HG02852 (cell line): ENCODE results near the gene DOCK10.

Experiments
- ATAC-seq: cut with Tn5 transposase; IDR thresholded peaks from one replicate; pipeline ENCODE4 v1.9.1; 2021; ENCODE audit warnings: mild to moderate bottlenecking, moderate library complexity; ENCODE audit not compliant: unreplicated experiment

Gene DOCK10

DNA sequence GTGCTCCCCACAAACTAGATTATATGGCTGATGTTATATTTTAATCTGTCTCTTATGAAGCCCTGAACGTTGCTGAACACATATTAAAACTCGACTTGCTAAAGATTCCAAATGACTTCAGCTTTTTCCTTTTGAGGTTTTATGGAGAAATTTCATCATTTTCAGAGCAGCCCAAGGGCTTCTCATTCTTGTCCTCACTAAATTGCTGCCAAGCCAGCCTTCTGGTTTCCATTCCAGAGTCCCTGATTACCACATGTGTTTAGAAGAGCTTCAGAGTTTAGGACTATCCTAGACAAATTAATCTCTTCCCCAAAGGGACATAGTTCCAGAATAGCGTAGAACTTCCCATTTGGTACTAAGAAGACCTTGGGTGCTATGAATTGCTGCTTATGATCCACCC lies 248.3 kb downstream of the DOCK10 start:
- no peak for ATAC-seq

DNA sequence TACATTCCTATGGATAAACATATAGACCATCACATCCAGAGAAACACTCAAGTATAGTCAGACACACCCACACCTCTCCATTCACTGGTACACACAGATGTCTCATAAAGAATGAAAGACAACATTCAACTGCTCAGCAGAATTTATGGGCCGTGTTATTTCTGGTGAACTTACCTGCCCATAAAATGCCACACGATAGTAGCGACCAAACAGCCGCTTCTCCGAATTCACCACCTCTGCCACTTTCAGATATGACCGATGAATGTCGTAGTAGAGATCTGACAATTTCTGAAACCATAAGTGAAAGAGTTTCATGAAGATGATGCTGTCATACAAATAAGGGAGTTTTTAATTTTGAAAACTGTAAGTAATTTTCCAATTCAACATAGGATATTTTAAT lies 255.4 kb downstream of the DOCK10 start:
- ATAC-seq = no peak

- no peak for ATAC-seq
Observed at GRCh38 chr2:224781400-224781799, 260.9 kb downstream of the DOCK10 start.

DNA sequence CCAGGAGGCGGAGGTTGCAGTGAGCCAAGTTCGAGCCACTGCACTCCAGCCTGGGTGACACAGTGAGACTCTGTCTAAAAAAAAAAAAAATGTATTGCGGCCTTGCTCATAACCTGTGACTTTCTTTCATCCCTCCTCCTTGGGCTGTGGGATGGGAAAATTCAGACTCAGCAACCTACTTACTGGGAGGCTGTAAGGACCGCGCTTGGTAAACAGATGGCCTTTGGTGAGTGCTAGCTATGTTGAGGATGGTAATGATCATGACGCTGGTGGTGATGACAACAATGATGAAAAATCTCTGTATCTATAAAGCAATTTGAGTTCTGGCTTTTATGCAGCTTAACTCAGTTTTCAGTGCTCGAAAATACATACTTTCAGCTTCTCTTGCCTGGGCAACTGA lies 261.4 kb downstream of the DOCK10 start:
- ATAC-seq = no peak

DNA sequence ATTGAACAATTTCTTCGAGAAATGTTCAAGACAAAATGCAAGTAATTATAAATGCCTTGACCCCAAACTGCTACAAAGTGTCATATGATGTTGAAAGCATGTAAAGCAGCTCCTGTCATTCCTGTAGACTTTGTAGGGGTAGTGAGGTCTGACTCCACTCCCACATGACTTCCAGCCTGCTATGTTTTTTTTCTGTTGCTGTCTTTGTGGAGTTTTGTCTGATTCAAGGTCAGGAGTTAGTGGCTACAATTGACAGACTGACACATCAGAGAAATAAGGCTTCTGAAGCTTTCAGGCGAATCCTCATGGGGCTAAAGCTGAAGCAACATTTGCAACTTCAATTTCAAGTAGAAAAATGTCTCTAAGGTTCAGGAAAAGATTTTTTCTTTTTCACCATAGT lies 262.2 kb downstream of the DOCK10 start:
- no peak for ATAC-seq

- ATAC-seq = no peak
Observed at GRCh38 chr2:224778474-224778877, 263.8 kb downstream of the DOCK10 start.

GRCh38 chr2:224777559-224777930 lies 264.7 kb downstream of the DOCK10 start:
- no peak for ATAC-seq

DNA sequence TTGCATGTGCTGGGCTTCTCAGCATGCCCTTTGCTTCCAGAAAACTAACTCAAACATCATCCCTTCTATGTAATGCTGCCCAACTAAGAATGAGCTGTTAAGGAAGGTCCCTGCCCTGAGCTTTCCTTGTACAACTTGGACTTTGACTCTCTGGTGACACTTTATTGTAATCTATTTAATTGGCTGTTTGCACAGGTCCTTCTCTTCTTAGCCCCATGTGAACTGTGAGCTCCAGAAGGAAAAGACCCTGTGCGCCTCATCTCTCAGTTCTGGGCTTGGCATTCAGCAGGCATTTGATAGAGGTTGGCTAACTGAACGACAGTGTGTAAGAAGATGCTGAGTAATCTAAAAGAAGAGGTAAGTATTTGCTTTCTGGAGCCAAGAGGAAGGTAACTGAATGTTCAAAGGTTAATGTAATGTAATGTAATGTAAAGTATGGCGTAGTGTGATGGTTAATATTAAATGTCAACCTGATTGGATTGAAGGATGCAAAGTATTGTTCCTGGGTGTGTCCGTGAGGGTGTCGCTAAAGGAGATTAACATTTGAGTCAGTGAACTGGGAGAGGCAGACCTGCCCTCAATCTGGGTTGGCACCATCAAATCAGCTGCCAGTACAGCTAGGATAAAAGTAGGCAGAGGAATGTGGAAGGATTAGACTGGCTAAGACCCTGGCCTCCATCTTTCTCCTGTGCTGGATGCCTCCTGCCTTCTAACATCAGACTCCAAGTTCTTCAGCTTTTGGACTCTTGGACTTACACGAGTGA lies 265.3 kb downstream of the DOCK10 start:
- ATAC-seq = no peak

GRCh38 chr2:224775647-224776046 lies 266.6 kb downstream of the DOCK10 start:
- ATAC-seq = no peak

- no peak for ATAC-seq
Observed at GRCh38 chr2:224774735-224775134, 267.5 kb downstream of the DOCK10 start.

DNA sequence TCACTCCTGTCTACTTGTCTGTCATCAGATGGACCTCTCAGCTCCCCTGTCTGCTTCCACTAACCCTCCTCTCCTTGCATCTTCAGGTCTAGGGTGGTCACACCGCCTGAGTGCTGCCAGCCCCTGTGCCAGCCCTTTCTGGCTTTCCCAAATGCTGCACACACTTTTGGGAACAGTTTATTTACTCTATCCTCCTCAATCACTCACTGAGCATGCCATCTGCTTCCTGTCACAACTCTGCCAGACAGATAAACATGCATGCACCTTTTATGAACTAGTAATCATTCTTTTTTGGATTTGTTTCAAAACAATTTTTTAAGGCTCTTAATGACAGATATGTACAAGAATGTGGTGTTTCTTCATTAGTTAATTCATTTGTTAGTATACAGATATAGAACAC lies 269.8 kb downstream of the DOCK10 start:
- ATAC-seq = no peak

DNA sequence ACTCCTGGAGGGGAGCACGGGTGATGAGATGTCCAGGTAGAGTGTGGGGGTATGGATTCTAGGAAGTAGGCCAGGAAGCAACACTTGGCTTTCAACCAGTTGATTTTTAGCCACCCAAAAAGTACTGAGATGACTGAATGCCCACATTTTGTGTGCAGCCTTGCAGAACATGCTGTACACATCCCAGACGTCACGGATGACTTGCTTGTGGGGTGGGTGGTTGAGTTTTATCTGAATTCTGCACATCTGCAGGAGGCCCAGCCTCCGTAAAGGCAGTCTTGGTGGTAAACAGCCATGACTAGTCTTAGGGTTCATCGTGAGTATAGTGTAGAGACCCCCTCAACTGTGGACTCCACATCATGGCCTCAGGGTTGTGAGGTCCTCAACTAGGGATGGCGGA lies 272.8 kb downstream of the DOCK10 start:
- ATAC-seq = peak; percentile 41

GRCh38 chr2:224764565-224765236 lies 277.6 kb downstream of the DOCK10 start:
- ATAC-seq = peak; percentile 72

DNA sequence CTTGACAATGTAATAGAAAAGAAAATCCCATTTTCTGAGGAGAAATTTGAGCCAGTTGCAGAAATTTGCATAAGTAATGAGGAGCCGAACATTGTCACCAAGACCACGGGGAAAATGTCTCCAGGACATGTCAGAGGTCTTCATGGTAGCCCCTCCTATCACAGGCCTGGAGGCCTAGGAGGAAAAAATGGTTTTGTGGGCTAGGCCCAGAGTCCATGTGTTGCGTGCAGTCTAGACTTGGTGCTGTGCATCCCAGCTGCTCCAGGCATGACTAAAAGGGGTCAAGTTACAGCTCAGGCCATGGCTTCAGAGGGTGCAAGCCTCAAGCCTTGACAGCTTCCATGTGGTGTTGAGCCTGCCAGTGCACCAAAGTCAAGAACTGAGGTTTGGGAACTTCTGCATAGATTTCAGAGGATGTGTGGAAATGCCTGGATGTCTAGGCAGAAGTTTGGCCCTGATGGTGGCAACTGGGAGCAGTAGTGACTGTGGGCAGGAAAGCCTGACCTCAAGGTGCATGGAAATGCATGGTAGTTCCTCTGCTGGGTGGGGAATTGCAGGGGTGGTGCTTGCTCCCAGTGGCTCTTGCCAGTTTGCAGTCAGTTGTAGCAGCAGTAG lies 284.2 kb downstream of the DOCK10 start:
- ATAC-seq = no peak

DNA sequence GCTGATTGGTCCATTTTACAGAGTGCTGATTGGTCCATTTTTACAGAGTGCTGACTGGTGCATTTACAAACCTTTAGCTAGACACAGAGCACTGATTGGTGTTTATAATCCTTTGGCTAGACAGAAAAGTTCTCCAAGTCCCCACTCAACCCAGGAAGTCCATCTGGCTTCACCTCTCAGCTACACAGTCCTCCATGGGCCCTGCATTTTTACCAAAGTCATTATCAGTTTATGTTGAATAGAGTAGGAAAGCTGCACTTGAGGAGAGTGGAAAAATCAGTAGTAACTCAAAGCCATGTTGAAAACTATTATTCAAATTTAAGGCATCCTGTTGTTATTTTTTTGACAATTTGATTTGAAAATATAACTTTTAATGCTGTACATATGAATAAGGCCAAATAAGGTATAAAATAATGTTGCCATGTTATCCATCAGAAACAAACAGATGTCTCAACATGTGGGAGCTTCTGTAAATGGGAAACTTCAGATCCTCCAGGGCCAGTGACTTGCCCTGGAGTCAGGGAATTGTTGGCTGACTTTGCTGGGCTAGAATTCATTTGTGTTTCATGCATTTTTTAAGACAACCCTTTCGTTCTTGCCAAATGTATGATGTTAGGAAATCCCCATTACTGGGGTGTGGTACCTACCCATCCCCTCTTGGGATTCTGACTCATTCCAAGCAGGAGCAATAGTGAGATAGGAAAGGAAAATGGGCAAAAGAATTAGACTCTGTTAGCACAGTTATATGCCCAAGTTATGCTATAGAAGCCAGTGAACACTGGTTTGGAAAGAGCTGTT lies 288.3 kb downstream of the DOCK10 start:
- ATAC-seq = no peak

- peak; percentile 72 for ATAC-seq
Observed at GRCh38 chr2:224751996-224752698, 290.1 kb downstream of the DOCK10 start.

DNA sequence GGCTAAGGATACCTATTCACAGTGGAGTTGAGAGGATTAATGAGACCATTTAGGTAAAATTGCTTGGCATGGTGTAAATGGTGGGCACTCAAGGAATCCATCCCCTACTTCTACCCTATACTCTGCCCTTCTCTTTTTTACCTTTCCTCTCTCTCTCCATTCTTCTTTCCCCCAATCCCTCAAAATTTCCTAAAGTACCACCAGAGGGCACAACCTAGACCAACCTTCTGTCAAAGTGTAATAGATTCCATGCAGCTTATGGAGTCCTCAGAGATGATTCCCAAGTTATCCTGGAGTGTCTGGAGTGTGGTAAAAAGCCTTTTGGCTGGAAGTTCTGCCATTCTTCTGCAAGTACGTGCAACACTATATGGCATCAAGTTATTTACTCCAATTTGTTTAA lies 293.1 kb downstream of the DOCK10 start:
- no peak for ATAC-seq

DNA sequence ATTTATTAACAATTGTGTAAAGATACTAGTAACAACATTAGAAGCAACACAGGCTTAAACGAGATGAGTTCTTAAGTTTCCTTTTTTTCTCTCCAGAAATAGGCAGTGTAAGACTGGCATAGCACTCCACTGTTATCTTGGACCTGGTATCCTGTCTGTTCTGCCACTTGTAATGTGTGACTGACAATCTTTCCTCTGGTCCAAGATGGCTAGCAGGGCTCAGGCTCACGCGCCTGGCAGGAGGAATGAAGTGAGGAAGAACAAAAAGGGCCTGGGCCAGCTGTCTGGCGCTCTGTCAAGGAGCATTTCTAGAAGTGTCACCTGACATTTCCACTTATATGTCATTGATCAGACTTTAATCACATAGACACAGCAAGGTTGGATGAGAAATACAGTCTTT lies 294.5 kb downstream of the DOCK10 start:
- ATAC-seq = no peak

- ATAC-seq = no peak
Observed at GRCh38 chr2:224736227-224736626, 306.0 kb downstream of the DOCK10 start.

DNA sequence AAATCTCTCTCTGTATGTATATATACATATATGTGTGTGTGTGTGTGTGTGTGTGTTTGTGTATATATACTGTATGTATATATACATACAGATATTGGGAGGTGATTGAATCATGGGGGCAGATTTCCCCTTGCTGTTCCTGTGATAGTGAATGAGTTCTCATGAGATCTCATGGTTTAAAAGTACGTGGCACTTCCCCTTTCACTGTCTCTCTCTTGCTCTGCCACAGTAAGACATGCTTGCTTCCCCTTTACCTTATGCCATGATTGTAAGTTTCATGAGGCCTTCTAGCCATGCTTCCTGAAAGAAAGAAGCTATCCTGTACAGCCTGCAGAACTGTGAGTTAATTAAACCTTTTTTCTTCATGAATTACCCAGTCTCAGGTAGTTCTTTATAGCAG lies 307.3 kb downstream of the DOCK10 start:
- ATAC-seq = no peak

GRCh38 chr2:224731665-224732064 lies 310.6 kb downstream of the DOCK10 start:
- no peak for ATAC-seq
